Ascending aorta (tissue), 2 donors: ENCODE results near the gene TFRC. TPM values are rescaled to one million over a fixed set of nuclear protein-coding genes. Genes with fewer than 3 reads are reported as not detected.
A peak's percentile ranks its signal among the peaks of the same experiment; 100 is the strongest.
"Not testable (repeated sequence)": the region's sequence is repeated elsewhere in the genome, so short reads cannot be mapped to it uniquely, and the experiment has no call there.

Experiments
- DNase-seq, 2 donors: peaks; one replicate each; pipeline ENCODE4 v3.0.0-alpha.2; 2019; ENCODE audit warnings: low spot score in 2 of 2
- H3K27ac ChIP-seq, 2 donors: fragments of 200-600 bp; sonication (generic); one replicate each; pipeline ENCODE4 v1.5.1; 2016 to 2017; ENCODE audit warnings: mild to moderate bottlenecking in 1 of 2
- H3K27me3 ChIP-seq: fragments of 200-600 bp; sonication (generic); one replicate; pipeline ENCODE4 v1.5.1; 2017
- H3K36me3 ChIP-seq, 2 donors: fragments of 200-600 bp; sonication (generic); one replicate each; pipeline ENCODE4 v1.5.1; 2016
- H3K4me1 ChIP-seq, 2 donors: fragments of 200-600 bp; sonication (generic); one replicate each; pipeline ENCODE4 v1.5.1; 2016 to 2017; ENCODE audit warnings: mild to moderate bottlenecking in 1 of 2
- H3K4me3 ChIP-seq, 2 donors: fragments of 200-600 bp; sonication (generic); one replicate each; pipeline ENCODE4 v1.5.1; 2016 to 2017; ENCODE audit warnings: mild to moderate bottlenecking in 1 of 2
- H3K9me3 ChIP-seq, 2 donors: fragments of 200-600 bp; sonication (generic); one replicate each; pipeline ENCODE4 v1.5.1; 2016
- intact Hi-C: fragments of 100-400 bp; cut with DNase I; formaldehyde crosslinking; loops from one replicate; pipeline ENCODE4 v1.15.1; 2023
- total RNA-seq: library from RNA; depleted of rRNA; stranded (reverse); fragments of >200 nt; gene quantifications from one replicate; pipeline ENCODE4 v1.1.0, GENCODE V29; 2016
- TF ChIP-seq, protein P1 (sequence below), 3 experiments: fragments of 200-600 bp in 2 of 3; fragments of 450-650 bp in 1 of 3; sonication (generic) in 2 of 3; IDR thresholded peaks; one replicate each; pipeline ENCODE4 v1.5.1; 2016 to 2019; ENCODE audit warnings: antibody characterized with exemption in 3 of 3, mild to moderate bottlenecking in 1 of 3, moderate library complexity in 1 of 3

Gene TFRC
- total RNA-seq, 1 donor from 2014 or later, result 30.1 TPM

DNA sequence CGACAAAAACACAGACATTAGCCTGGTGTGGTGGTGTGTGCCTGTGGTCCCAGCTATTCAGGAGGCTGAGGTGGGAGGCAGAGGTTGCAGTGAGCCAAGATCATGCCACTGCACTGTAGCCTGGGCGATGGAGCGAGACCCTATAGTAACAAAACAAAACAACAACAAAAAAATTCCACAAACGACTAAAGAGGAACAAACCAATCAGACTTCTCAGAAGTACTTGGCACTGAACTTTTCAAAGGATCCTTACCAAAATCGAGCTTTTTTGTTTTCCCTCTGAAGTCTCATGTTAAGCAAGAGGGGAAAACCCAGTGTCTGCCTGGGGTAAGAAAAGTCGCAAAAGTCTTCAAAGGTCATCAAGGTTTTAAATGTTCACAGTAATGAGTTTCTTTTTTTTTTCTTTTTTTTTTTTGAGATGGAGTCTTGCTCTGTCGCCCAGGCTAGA, 30.1 kb upstream of the TFRC start:
- Histone ChIP-seq H3K4me3 (no peak overlapping the region), H3K9me3 (no peaks in the 10 kb centered on the region), H3K4me1 (no peaks in the 10 kb centered on the region), H3K36me3 (no peaks in the 10 kb centered on the region), H3K27ac (no peak overlapping the region), H3K27me3 (no peaks in the 10 kb centered on the region)
- intact Hi-C loops, result no loop called here
- no peak for DNase-seq
- TF ChIP-seq, protein P1, sequence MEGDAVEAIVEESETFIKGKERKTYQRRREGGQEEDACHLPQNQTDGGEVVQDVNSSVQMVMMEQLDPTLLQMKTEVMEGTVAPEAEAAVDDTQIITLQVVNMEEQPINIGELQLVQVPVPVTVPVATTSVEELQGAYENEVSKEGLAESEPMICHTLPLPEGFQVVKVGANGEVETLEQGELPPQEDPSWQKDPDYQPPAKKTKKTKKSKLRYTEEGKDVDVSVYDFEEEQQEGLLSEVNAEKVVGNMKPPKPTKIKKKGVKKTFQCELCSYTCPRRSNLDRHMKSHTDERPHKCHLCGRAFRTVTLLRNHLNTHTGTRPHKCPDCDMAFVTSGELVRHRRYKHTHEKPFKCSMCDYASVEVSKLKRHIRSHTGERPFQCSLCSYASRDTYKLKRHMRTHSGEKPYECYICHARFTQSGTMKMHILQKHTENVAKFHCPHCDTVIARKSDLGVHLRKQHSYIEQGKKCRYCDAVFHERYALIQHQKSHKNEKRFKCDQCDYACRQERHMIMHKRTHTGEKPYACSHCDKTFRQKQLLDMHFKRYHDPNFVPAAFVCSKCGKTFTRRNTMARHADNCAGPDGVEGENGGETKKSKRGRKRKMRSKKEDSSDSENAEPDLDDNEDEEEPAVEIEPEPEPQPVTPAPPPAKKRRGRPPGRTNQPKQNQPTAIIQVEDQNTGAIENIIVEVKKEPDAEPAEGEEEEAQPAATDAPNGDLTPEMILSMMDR (IDR thresholded peaks at IDR 0.05), result no peak

DNA sequence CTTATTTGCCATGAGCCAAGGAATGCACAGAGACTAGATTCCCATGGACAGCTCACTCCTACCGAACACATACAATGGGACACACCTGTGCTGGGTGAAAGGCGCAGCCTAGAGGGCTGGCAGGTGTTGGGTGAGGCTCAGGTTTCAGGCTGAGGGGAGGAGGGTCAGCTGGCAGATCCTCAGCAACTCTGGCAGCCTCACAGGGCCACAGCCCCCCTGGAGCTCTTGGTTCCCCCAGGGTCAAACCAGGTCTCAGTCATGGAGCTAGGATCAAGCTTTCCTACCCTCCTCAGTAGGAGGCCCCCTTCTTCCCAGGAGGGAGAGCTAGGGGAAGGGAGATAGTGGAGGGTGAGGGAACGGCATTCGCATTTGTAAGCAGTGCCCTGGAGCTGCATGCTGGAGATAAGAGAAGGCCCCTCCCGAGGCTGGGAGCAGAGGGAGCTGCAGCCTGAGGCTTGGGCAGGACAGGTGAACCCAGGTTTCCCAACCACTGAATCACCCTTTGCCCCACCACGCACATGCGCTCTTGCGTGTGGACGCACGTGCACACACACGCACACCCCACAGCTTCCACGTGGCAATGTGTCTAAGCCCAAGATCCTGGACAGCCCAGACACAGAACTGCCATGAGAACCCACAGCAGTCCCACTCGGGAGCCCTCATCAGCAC, 26.3 kb upstream of the TFRC start:
- H3K4me1 ChIP-seq, result no peaks in the 10 kb centered on the region
- intact Hi-C loops, result no loop called here
- DNase-seq, result no peak
- H3K27me3 ChIP-seq, result no peaks in the 10 kb centered on the region
- no peak overlapping the region for H3K4me3 ChIP-seq
- H3K36me3 ChIP-seq, result no peaks in the 10 kb centered on the region
- no peaks in the 10 kb centered on the region for H3K9me3 ChIP-seq
- TF ChIP-seq, protein P1 (IDR thresholded peaks at IDR 0.05), result no peak
- H3K27ac ChIP-seq, result no peak overlapping the region

DNA sequence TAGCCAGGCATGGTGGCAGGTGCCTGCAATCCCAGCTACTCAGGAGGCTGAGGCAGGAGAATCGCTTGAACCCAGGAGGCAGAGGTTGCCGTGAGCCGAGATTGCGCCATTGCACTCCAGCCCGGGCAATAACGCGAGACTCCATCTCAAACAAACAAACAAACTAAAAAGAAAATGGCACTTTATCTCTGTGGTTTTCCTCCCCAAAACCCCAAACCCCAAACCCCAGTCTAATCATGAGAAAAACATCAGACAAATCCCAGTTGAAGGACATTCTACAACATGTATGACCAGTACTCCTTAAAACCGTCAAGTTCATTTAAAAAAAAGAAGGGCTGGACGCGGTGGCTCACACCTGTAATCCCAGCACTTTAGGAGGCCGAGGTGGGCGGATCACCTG, 22.8 kb upstream of the TFRC start:
- H3K4me1 ChIP-seq, DNase-seq, H3K27me3 ChIP-seq, H3K4me3 ChIP-seq, H3K9me3 ChIP-seq, H3K36me3 ChIP-seq, H3K27ac ChIP-seq, intact Hi-C loops: not testable (repeated sequence)

DNA sequence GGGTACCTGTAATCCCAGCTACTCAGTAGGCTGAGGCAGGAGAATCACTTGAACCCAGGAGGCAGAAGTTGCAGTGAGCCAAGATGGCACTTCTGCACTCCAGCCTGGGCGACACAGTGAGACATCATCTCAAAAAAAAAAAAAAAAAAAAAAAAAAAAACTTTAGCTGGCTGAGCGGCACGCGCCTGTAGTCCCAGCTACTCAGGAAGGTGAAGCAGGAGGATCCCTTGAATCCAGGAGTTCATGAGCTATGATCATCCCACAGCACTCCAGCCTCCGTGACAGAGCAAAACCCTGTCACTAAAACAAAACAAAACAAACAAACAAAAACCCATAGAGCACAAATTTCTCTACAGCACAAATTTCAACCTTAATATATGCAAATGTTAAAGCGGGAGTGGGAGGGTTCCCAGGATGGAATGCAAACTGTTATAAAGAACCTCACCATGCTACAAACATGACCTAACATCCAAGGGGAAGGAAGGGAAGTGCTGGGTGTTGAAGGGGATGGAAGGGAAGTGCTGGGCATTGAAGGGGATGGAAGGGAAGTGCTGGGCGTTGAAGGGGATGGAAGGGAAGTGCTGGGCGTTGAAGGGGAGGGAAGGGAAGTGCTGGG, 16.6 kb upstream of the TFRC start:
- intact Hi-C loops, DNase-seq, H3K4me1 ChIP-seq, H3K36me3 ChIP-seq, H3K4me3 ChIP-seq, H3K27ac ChIP-seq, H3K9me3 ChIP-seq, H3K27me3 ChIP-seq: not testable (repeated sequence)

DNA sequence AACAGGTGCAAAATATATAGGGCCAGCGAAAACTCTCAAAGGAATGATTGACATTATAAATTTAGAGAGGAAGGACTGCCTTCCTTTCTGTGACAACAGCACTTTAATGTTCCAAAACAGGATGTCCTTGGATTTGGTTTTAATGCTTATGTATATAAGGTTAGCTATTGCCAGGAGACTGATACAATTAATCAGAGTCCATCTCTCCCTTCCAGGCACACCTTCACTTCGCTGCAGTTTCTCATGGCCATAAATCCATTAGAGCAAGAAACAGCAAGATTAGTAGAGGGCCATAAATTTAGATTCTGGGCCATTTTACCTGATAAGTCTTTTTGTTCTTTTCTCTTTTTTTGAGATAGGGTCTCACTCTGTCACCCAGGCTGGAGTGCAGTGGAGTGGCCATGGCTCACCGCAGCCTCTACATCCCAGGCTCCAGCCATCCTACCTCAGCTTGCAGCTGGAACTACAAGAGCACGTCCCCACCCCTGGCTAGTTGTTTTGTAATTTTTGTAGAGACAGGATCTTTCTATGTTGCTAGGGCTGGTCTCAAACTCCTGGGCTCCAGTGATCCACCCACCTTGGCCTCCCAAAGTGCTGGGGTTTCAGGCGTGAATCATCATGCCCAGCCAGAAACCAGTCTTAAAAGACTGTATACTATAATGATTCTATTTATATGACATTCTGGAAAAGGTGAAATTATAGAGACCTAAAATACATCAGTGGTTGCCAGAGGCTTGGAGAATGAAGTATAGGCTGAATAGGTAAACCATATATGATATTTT, 15.7 kb upstream of the TFRC start:
- TF ChIP-seq, protein P1 (IDR thresholded peaks at IDR 0.05), result no peak
- no peaks in the 10 kb centered on the region for H3K27me3 ChIP-seq
- H3K4me3 ChIP-seq, result no peak overlapping the region
- no peaks in the 10 kb centered on the region for H3K36me3 ChIP-seq
- no peak overlapping the region for H3K27ac ChIP-seq
- H3K9me3 ChIP-seq, result no peaks in the 10 kb centered on the region
- H3K4me1 ChIP-seq, result peaks cover 0 to 3% of the 10 kb centered on the region in 2 donors
- intact Hi-C loops, result no loop called here
- DNase-seq, result no peak

DNA sequence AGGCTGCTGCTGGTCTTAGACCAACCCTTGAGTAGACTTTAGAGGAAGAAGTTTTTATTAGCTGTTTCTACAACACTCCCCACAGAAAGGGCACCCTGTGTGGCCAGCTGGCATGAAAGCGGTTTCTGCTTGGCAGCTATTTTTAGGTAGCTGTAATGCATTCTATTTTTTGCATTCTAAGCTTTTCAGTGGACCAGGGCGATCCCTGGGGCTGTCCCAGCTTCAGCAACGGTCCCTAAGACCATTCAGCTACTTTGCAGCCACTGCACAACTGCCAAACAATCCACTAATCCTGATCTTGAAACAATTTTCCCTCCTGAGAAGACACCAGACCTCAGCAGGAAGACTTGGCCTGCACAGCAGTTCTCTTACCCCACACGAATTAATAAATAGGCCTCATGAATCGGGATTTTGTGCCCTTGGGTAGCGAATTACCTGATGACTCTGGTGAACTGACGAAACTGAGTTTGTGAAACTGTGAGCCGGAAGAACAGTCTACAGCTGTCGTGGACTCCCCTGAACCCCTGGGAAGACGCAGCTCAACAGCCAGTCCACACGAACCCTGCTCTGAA, 14.6 kb upstream of the TFRC start:
- Histone ChIP-seq H3K4me1 (peaks cover 0 to 3% of the 10 kb centered on the region in 2 donors), H3K36me3 (no peaks in the 10 kb centered on the region), H3K4me3 (no peak overlapping the region), H3K27me3 (no peaks in the 10 kb centered on the region), H3K9me3 (no peaks in the 10 kb centered on the region), H3K27ac (peak overlapping the region in 1 of 2 donors; percentile 10)
- intact Hi-C loops, result no loop called here
- DNase-seq, result peak in 1 of 2 donors; percentile 75
- TF ChIP-seq, protein P1 (IDR thresholded peaks at IDR 0.05), result no peak
